MM.1S (cell line): ENCODE results near the gene TRPV4.

ENCODE experiments used
- DNase-seq: peaks from one replicate; pipeline ENCODE4 v3.0.0-alpha.2; 2015
- H2AFZ ChIP-seq: fragments of 300-600 bp; sonication (generic); 2 replicates; pipeline ENCODE4 v1.6.0; 2016; ENCODE audit warnings: antibody characterized with exemption, low read length
- H3F3A ChIP-seq: fragments of 300-600 bp; sonication (generic); 2 replicates; pipeline ENCODE4 v1.6.1; 2016; ENCODE audit warnings: mild to moderate bottlenecking, antibody characterized with exemption, low read length, moderate library complexity, mixed read lengths; ENCODE audit not compliant: insufficient read depth
- H3K27ac ChIP-seq: fragments of 300-600 bp; sonication (generic); 2 replicates; pipeline ENCODE4 v1.5.1; 2016; ENCODE audit warnings: mild to moderate bottlenecking, low read length
- H3K27me3 ChIP-seq: fragments of 300-600 bp; sonication (generic); replicated peaks from 2 replicates; pipeline ENCODE4 v1.6.0; 2016; ENCODE audit warnings: low read length; ENCODE audit not compliant: insufficient read depth
- H3K36me3 ChIP-seq: fragments of 300-600 bp; sonication (generic); replicated peaks from 2 replicates; pipeline ENCODE4 v1.6.1; 2016; ENCODE audit warnings: mild to moderate bottlenecking, low read length, mixed read lengths; ENCODE audit not compliant: insufficient read depth
- H3K4me1 ChIP-seq: fragments of 300-600 bp; sonication (generic); 2 replicates; pipeline ENCODE4 v1.6.1; 2016; ENCODE audit warnings: low read length, mixed read lengths
- H3K4me2 ChIP-seq: fragments of 300-600 bp; sonication (generic); 2 replicates; pipeline ENCODE4 v1.6.0; 2016; ENCODE audit warnings: low read depth, low read length
- H3K4me3 ChIP-seq: fragments of 300-600 bp; sonication (generic); 2 replicates; pipeline ENCODE4 v1.5.1; 2016; ENCODE audit warnings: low read length, mixed read lengths
- H3K79me2 ChIP-seq: fragments of 300-600 bp; sonication (generic); 2 replicates; pipeline ENCODE4 v1.6.1; 2016; ENCODE audit warnings: mixed run types, low read length, mixed read lengths
- H3K9ac ChIP-seq: fragments of 300-600 bp; sonication (generic); 2 replicates; pipeline ENCODE4 v1.6.1; 2016; ENCODE audit warnings: low read length, mixed read lengths
- H3K9me2 ChIP-seq: fragments of 300-600 bp; sonication (generic); replicated peaks from 2 replicates; pipeline ENCODE4 v1.6.1; 2016; ENCODE audit warnings: mild to moderate bottlenecking, low read length, mixed read lengths; ENCODE audit not compliant: insufficient read depth
- H3K9me3 ChIP-seq: fragments of 300-600 bp; sonication (generic); replicated peaks from 2 replicates; pipeline ENCODE4 v1.6.1; 2016; ENCODE audit warnings: mild to moderate bottlenecking, low read length, mixed read lengths; ENCODE audit not compliant: insufficient read depth
- H4K20me1 ChIP-seq: fragments of 300-600 bp; sonication (generic); 2 replicates; pipeline ENCODE4 v1.6.1; 2016; ENCODE audit warnings: mild to moderate bottlenecking, low read length, moderate library complexity, mixed read lengths; ENCODE audit not compliant: insufficient read depth
- EZH2 ChIP-seq: fragments of 300-600 bp; sonication (generic); optimal IDR thresholded peaks from 2 replicates; pipeline ENCODE3; 2017; ENCODE audit warnings: low read depth, mild to moderate bottlenecking, antibody characterized with exemption, low read length, mixed read lengths
- EZH2phosphoT487 ChIP-seq: fragments of 300-600 bp; sonication (generic); IDR thresholded peaks from 2 replicates; pipeline ENCODE4 v1.6.1; 2018; ENCODE audit warnings: antibody characterized with exemption, low read length
- TF ChIP-seq, protein P1 (sequence below): fragments of 300-600 bp; sonication (generic); IDR thresholded peaks from 2 replicates; pipeline ENCODE4 v1.5.1; 2016; ENCODE audit warnings: antibody characterized with exemption, low read length, mixed read lengths

The TRPV4 gene

DNA sequence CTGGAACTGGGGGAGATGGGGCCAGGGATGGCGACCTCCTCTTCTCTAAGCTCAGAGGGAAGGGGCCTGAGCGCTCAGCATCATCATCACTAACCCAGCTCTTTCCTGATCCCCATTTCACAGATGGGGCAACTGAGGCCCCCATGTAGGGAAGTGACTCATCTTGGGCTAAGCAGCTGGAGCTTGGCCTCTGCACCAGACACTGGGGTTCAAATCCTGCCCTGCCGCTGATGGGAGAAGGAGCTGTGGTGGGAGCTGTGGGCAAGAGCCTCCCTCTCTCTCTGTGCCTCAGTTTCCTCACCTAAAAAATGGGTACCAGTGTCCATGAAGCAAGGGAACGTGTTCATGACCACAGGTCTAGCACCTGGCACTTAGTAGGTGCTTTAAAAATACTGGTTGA, 2.6 kb upstream of the TRPV4 start:
- Histone ChIP-seq H3K4me3 (no peak overlapping the region), H3K4me1 (0 out of 2 replicates have a peak, but pooled peaks cover under 1% of the 10 kb centered on the region), H2AFZ (no peak overlapping the region), H3K4me2 (no peak overlapping the region), H3K79me2 (no peaks in the 10 kb centered on the region), H3K27ac (no peak overlapping the region), H3K36me3 (no peaks in the 10 kb centered on the region), H3K27me3 (peaks cover 3% of the 10 kb centered on the region; the same call in 1 of the 2 replicates), H3K9ac (no peak overlapping the region), H3K9me3 (no peaks in the 10 kb centered on the region), H4K20me1 (no peaks in the 10 kb centered on the region), H3K9me2 (no peaks in the 10 kb centered on the region), H3F3A (no peaks in the 10 kb centered on the region)
- DNase-seq, result no peak
- no peak for TF ChIP-seq EZH2phosphoT487
- TF ChIP-seq EZH2, result no peak
- TF ChIP-seq, protein P1, sequence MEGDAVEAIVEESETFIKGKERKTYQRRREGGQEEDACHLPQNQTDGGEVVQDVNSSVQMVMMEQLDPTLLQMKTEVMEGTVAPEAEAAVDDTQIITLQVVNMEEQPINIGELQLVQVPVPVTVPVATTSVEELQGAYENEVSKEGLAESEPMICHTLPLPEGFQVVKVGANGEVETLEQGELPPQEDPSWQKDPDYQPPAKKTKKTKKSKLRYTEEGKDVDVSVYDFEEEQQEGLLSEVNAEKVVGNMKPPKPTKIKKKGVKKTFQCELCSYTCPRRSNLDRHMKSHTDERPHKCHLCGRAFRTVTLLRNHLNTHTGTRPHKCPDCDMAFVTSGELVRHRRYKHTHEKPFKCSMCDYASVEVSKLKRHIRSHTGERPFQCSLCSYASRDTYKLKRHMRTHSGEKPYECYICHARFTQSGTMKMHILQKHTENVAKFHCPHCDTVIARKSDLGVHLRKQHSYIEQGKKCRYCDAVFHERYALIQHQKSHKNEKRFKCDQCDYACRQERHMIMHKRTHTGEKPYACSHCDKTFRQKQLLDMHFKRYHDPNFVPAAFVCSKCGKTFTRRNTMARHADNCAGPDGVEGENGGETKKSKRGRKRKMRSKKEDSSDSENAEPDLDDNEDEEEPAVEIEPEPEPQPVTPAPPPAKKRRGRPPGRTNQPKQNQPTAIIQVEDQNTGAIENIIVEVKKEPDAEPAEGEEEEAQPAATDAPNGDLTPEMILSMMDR, result no peak

DNA sequence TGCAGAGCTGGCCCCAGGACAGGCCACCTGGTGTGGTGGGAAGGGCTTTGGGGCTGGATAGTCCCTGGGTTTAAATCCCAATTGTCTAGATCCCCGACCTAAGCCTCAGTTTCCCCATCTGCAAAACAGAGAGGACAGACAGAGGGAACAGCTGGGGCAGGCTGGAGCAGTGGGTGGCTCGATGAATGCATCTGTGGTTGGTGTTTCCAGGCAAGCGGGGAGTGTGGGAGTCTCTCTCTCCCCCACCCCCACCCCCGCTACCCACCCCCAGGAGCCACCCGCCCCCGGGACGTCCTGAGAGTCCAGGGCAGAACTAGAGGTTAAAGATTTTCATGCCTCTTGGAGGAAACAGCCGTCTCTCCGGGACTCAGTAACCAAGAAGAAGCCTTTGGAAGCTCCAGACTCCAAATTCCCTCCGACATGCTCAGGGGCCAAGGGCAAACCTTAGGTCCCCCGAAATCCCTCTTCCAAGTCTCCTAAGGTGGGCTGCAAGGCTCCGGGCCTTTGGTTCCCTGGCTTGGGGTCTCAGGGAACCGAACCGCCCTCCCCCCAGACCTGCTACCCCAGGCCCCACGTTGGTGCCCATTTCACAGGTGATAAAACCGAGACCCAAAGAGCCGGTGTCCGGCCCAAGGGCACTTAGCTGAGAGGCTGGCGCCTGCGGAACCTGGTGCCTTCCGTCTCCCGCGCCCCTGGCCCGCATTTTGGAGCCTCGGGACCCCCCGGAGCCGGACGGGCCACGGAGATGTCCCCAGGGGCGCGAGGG, 474 bp downstream of the TRPV4 start:
- Histone ChIP-seq H3K4me3 (no peak overlapping the region), H3K9ac (no peak overlapping the region), H2AFZ (no peak overlapping the region), H3K27ac (no peak overlapping the region), H3K9me2 (no peaks in the 10 kb centered on the region), H3K79me2 (no peaks in the 10 kb centered on the region), H3K27me3 (peaks cover 3% of the 10 kb centered on the region; the same call in 1 of the 2 replicates), H3K4me1 (no peaks in the 10 kb centered on the region), H3K36me3 (no peaks in the 10 kb centered on the region), H3K4me2 (no peak overlapping the region), H3K9me3 (no peaks in the 10 kb centered on the region), H3F3A (no peaks in the 10 kb centered on the region), H4K20me1 (no peaks in the 10 kb centered on the region)
- TF ChIP-seq, protein P1, result no peak
- TF ChIP-seq EZH2 (no peak), EZH2phosphoT487 (no peak)
- no peak for DNase-seq

DNA sequence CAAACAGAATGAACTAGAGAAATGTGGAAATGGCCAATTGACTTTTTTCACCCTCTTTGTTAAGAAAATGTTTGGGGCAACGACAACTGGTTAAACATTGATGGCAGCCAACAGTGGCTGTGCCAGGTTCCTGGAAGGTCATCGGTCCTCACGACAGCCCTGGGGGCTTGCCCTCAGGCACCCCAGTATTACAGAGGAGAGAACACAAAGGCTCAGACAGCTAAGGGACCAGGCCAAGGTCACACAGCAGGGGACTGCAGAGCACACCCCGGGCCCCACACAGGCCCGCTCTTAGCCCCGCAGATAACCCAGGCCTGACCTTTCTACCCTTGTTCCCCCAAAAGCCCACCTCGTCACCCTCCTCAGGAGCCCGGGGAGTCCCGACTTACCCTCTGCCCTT, 1.3 kb downstream of the TRPV4 start:
- Histone ChIP-seq H3K9me3 (no peaks in the 10 kb centered on the region), H3K9ac (no peak overlapping the region), H3K27ac (no peak overlapping the region), H3K4me3 (no peak overlapping the region), H3F3A (no peaks in the 10 kb centered on the region), H3K36me3 (no peaks in the 10 kb centered on the region), H4K20me1 (no peaks in the 10 kb centered on the region), H3K27me3 (peaks cover 3% of the 10 kb centered on the region; the same call in 1 of the 2 replicates), H3K4me1 (no peaks in the 10 kb centered on the region), H3K9me2 (no peaks in the 10 kb centered on the region), H3K79me2 (no peaks in the 10 kb centered on the region), H3K4me2 (no peak overlapping the region), H2AFZ (no peak overlapping the region)
- no peak for DNase-seq
- TF ChIP-seq, protein P1, result no peak
- no peak for TF ChIP-seq EZH2phosphoT487
- no peak for TF ChIP-seq EZH2
